Astrocyte (in vitro differentiated cells and primary cell): Measurements from ENCODE around the gene ASXL1. TPM values are rescaled to one million over a fixed set of nuclear protein-coding genes. Genes with fewer than 3 reads are reported as not detected.

ENCODE experiments used
- DNase-seq: peaks from one replicate; pipeline ENCODE4 v3.0.0-alpha.2; 2010; ENCODE audit warnings: low read depth
- FAIRE-seq: peaks from 2 replicates; lab custom pipeline; 2011; peaks lifted over from hg19 to GRCh38; lab: Jason Lieb, UNC
- H2AFZ ChIP-seq: 2 replicates; pipeline ENCODE4 v1.6.0; 2012; ENCODE audit warnings: low read depth, low read length, inconsistent platforms
- H3K27ac ChIP-seq: 2 replicates; pipeline ENCODE4 v1.5.1; 2011; ENCODE audit warnings: low read depth, low read length, inconsistent platforms
- H3K27me3 ChIP-seq: 2 replicates; pipeline ENCODE4 v1.6.0; 2011; ENCODE audit warnings: low read length, inconsistent platforms; ENCODE audit not compliant: insufficient read depth
- H3K36me3 ChIP-seq: 2 replicates; pipeline ENCODE4 v1.5.1; 2011; ENCODE audit warnings: low read length, inconsistent platforms; ENCODE audit not compliant: insufficient read depth
- H3K4me1 ChIP-seq: 2 replicates; pipeline ENCODE4 v1.5.1; 2011; ENCODE audit warnings: low read length, inconsistent platforms; ENCODE audit not compliant: insufficient read depth
- H3K4me2 ChIP-seq: 2 replicates; pipeline ENCODE4 v1.6.0; 2012; ENCODE audit warnings: low read length, inconsistent platforms
- H3K4me3 ChIP-seq: 2 replicates; pipeline ENCODE4 v1.5.1; 2011; ENCODE audit warnings: low read depth, mild to moderate bottlenecking, low read length, inconsistent platforms; ENCODE audit not compliant: insufficient read depth
- H3K79me2 ChIP-seq: 2 replicates; pipeline ENCODE4 v1.6.0; 2012; ENCODE audit warnings: mild to moderate bottlenecking, low read length, inconsistent platforms; ENCODE audit not compliant: insufficient read depth
- H3K9ac ChIP-seq: 2 replicates; pipeline ENCODE4 v1.6.0; 2012; ENCODE audit warnings: mild to moderate bottlenecking, low read length, inconsistent platforms
- H3K9me3 ChIP-seq: 2 replicates; pipeline ENCODE4 v1.5.1; 2012; ENCODE audit warnings: low read depth, mild to moderate bottlenecking, low read length, inconsistent platforms; ENCODE audit not compliant: insufficient read depth
- H4K20me1 ChIP-seq: 2 replicates; pipeline ENCODE4 v1.6.0; 2012; ENCODE audit warnings: low read length, inconsistent platforms; ENCODE audit not compliant: insufficient read depth
- H3K27ac Mint-ChIP-seq: one replicate; pipeline ENCODE4 v1.8.0; 2021; ENCODE audit warnings: mild to moderate bottlenecking, mixed read lengths; ENCODE audit not compliant: unreplicated experiment
- H3K27me3 Mint-ChIP-seq: one replicate; pipeline ENCODE4 v1.8.0; 2021; ENCODE audit warnings: low read depth, mixed read lengths; ENCODE audit not compliant: unreplicated experiment
- H3K36me3 Mint-ChIP-seq: one replicate; pipeline ENCODE4 v1.8.0; 2021; ENCODE audit warnings: low read depth, mixed read lengths; ENCODE audit not compliant: unreplicated experiment
- H3K4me1 Mint-ChIP-seq: one replicate; pipeline ENCODE4 v1.8.0; 2021; ENCODE audit warnings: low read depth, mixed read lengths; ENCODE audit not compliant: unreplicated experiment
- H3K4me3 Mint-ChIP-seq: one replicate; pipeline ENCODE4 v1.8.0; 2021; ENCODE audit warnings: mild to moderate bottlenecking, moderate library complexity, mixed read lengths; ENCODE audit not compliant: unreplicated experiment
- H3K9me3 Mint-ChIP-seq: one replicate; pipeline ENCODE4 v1.8.0; 2021; ENCODE audit warnings: mild to moderate bottlenecking, mixed read lengths; ENCODE audit not compliant: unreplicated experiment
- EZH2 ChIP-seq: IDR thresholded peaks from 2 replicates; pipeline ENCODE4 v1.6.1; 2012; ENCODE audit warnings: mild to moderate bottlenecking, low read length, inconsistent platforms; ENCODE audit not compliant: insufficient read depth
- total RNA-seq: library from RNA; stranded (reverse); gene quantifications from 2 replicates; pipeline ENCODE4 v1.2.1, GENCODE V29; 2021
- TF ChIP-seq, protein P1 (sequence below): IDR thresholded peaks from 2 replicates; pipeline ENCODE4 v1.5.1; 2011; ENCODE audit warnings: low read depth, mild to moderate bottlenecking, inconsistent platforms, low read length, moderate library complexity; ENCODE audit not compliant: insufficient read depth

The ASXL1 gene
- total RNA-seq, 1 donor from 2014 or later = 62.4 TPM

DNA sequence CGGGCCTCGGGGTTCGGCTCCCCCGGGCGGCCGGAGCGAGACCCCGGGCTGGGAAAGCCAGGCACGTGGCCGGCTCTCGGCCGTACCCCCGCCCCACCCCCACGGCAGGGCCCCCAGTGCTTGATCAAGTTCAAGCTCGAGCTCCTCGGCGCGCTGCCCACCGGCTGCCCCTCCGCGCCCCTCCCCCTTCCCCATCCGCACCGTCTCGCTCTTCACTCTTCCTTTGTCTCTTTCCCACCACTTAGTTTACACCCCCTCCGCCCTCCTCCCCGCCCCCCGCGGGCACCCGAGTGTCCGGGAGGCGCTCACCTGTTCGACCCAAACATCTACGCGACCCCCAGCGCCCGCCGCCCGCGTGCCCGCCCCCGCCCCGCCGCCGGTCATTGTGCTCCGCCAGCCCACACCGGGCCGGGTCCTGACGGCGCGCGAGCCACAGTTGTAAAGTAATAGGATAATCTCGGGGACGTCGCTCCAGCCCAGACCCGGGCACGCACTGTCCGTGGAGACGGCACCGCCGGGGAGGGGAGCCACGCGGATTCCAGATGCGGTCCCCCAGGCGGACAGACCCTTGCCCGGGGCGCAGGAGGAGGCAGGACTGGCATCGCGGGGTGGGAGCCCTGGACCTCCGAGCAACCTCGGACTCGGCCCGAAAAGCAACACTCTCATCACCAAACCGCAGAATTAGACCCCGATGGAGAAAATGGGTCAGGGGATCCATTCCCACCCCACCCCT is 126.3 kb downstream of the ASXL1 start:
- H3K4me1 Mint-ChIP-seq = peaks cover 23% of the 10 kb centered on the region
- no peak for DNase-seq
- no peak for FAIRE-seq

DNA sequence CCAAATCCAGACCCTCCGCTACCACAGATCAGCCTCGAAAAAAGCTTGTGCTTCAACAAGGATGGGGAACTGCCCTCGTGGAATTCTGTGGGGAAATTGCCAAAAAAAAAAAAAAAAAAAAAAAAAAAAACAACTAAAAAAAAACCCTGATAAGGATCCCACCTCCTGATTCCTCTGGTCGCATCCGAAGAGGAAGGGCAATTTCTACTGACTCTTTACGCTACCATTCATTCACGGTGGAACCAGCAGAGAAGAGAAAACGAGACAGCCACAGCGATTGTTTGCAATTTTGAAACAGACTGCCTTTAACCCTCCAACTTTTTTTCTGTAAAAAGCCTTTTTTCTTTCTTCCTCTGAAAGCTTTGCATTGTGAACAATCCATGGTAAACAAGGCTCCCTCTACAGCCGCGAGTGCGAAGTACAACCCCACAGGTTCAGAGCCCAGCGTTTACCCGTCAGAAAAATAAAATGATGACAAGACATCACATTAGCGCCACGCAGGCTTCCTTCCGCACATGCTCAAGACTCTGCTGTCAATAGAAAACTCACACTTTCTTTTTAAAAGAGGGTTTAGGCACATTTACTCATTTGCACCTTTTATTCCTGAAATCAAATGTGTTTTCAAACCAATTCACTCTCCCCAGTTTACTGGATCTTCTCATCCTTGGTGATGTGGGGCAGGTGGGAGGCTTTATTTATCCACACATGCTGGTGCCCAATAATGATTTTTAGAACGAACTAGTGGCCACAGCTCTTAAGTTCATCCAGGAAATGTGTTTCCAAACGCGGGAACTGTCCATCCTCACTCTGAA is 127.0 kb downstream of the ASXL1 start:
- TF ChIP-seq, protein P1, sequence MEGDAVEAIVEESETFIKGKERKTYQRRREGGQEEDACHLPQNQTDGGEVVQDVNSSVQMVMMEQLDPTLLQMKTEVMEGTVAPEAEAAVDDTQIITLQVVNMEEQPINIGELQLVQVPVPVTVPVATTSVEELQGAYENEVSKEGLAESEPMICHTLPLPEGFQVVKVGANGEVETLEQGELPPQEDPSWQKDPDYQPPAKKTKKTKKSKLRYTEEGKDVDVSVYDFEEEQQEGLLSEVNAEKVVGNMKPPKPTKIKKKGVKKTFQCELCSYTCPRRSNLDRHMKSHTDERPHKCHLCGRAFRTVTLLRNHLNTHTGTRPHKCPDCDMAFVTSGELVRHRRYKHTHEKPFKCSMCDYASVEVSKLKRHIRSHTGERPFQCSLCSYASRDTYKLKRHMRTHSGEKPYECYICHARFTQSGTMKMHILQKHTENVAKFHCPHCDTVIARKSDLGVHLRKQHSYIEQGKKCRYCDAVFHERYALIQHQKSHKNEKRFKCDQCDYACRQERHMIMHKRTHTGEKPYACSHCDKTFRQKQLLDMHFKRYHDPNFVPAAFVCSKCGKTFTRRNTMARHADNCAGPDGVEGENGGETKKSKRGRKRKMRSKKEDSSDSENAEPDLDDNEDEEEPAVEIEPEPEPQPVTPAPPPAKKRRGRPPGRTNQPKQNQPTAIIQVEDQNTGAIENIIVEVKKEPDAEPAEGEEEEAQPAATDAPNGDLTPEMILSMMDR = peak; percentile 93
- no peak for TF ChIP-seq EZH2
- H3K79me2 ChIP-seq = peaks cover 27% of the 10 kb centered on the region
- H3K9ac ChIP-seq = peak overlapping the region; percentile 79
- peaks cover 24% of the 10 kb centered on the region for H4K20me1 ChIP-seq
- Mint-ChIP-seq H3K9me3 (peaks cover 2% of the 10 kb centered on the region), H3K27ac (peak overlapping the region; percentile 74), H3K4me1 (peaks cover 16% of the 10 kb centered on the region), H3K27me3 (no peaks in the 10 kb centered on the region), H3K36me3 (peaks cover 2% of the 10 kb centered on the region), H3K4me3 (peak overlapping the region; percentile 80)
- H2AFZ ChIP-seq = peak overlapping the region; percentile 55
- peak overlapping the region; percentile 95 for H3K4me2 ChIP-seq
- DNase-seq (peak; percentile 65), FAIRE-seq (no peak)
- H3K4me3 ChIP-seq = peak overlapping the region; percentile 58
- no peaks in the 10 kb centered on the region for H3K36me3 ChIP-seq
- H3K27me3 ChIP-seq = no peaks in the 10 kb centered on the region
- H3K9me3 ChIP-seq = no peaks in the 10 kb centered on the region
- H3K4me1 ChIP-seq = peaks cover 21% of the 10 kb centered on the region
- peak overlapping the region; percentile 70 for H3K27ac ChIP-seq

More for the DNA sequence above, 126.3 kb downstream of the ASXL1 start:
- Histone ChIP-seq H3K4me1 (peaks cover 24% of the 10 kb centered on the region), H3K27ac (peak overlapping the region; percentile 70), H3K4me3 (peak overlapping the region; percentile 61), H2AFZ (peak overlapping the region; percentile 61), H4K20me1 (peaks cover 32% of the 10 kb centered on the region), H3K4me2 (peak overlapping the region; percentile 95), H3K9ac (peak overlapping the region; percentile 79), H3K36me3 (no peaks in the 10 kb centered on the region), H3K27me3 (no peaks in the 10 kb centered on the region), H3K9me3 (no peaks in the 10 kb centered on the region), H3K79me2 (peaks cover 35% of the 10 kb centered on the region)
- Mint-ChIP-seq H3K9me3 (peaks cover 2% of the 10 kb centered on the region), H3K36me3 (peaks cover 2% of the 10 kb centered on the region), H3K27ac (peak overlapping the region; percentile 47), H3K4me3 (peak overlapping the region; percentile 81), H3K27me3 (no peaks in the 10 kb centered on the region)
- no peak for TF ChIP-seq EZH2
- TF ChIP-seq, protein P1 = no peak
